GM23338 (cell line): ENCODE measurements around the gene MVP. TPM values are rescaled to one million over a fixed set of nuclear protein-coding genes. Genes with fewer than 3 reads are reported as not detected.
A peak's percentile ranks its signal among the peaks of the same experiment; 100 is the strongest.

Experiments used
- ATAC-seq: fragments of 200-7000 bp; cut with Tn5 transposase; 3 replicates; pipeline ENCODE4 v1.9.1; 2020
- DNase-seq: peaks from one replicate; pipeline ENCODE4 v3.0.0-alpha.2; 2015; ENCODE audit warnings: low spot score
- H2AFZ ChIP-seq: fragments of 200-600 bp; sonication (generic); 2 replicates; pipeline ENCODE4 v1.8.0; 2016; ENCODE audit warnings: antibody characterized with exemption, mild to moderate bottlenecking, moderate library complexity
- H3F3A ChIP-seq: fragments of 200-600 bp; sonication (generic); replicated peaks from 2 replicates; pipeline ENCODE4 v1.8.0; 2017; ENCODE audit warnings: antibody characterized with exemption, mixed run types, low read depth
- H3K27ac ChIP-seq: fragments of 200-600 bp; sonication (generic); 2 replicates; pipeline ENCODE4 v1.6.1; 2016; ENCODE audit warnings: low read depth
- H3K27me3 ChIP-seq: fragments of 200-600 bp; sonication (generic); 2 replicates; pipeline ENCODE4 v1.8.0; 2016; ENCODE audit warnings: mild to moderate bottlenecking, mixed run types, moderate library complexity; ENCODE audit not compliant: insufficient read depth
- H3K36me3 ChIP-seq: fragments of 200-600 bp; sonication (generic); 2 replicates; pipeline ENCODE4 v1.8.0; 2016; ENCODE audit warnings: mild to moderate bottlenecking; ENCODE audit not compliant: insufficient read depth
- H3K4me1 ChIP-seq: fragments of 200-600 bp; sonication (generic); 2 replicates; pipeline ENCODE4 v1.8.0; 2016; ENCODE audit warnings: mild to moderate bottlenecking, moderate library complexity; ENCODE audit not compliant: insufficient read depth
- H3K4me2 ChIP-seq: fragments of 200-600 bp; sonication (generic); 2 replicates; pipeline ENCODE4 v1.7.1; 2017; ENCODE audit warnings: mixed run types
- H3K4me3 ChIP-seq: fragments of 200-600 bp; sonication (generic); 2 replicates; pipeline ENCODE4 v1.6.1; 2016; ENCODE audit warnings: mixed run types
- H3K79me2 ChIP-seq: fragments of 200-600 bp; sonication (generic); replicated peaks from 2 replicates; pipeline ENCODE4 v1.8.0; 2017; ENCODE audit warnings: mild to moderate bottlenecking; ENCODE audit not compliant: insufficient read depth
- H3K9me2 ChIP-seq: fragments of 200-600 bp; sonication (generic); 2 replicates; pipeline ENCODE4 v1.8.0; 2017; ENCODE audit not compliant: insufficient read depth
- H4K20me1 ChIP-seq: fragments of 200-600 bp; sonication (generic); replicated peaks from 2 replicates; pipeline ENCODE4 v1.8.0; 2017; ENCODE audit warnings: mild to moderate bottlenecking; ENCODE audit not compliant: insufficient read depth
- H3K27ac Mint-ChIP-seq: 2 replicates; pipeline ENCODE4 v1.8.0; 2020; ENCODE audit warnings: inconsistent platforms, mild to moderate bottlenecking, moderate library complexity, mixed read lengths
- H3K27me3 Mint-ChIP-seq: 3 replicates; pipeline ENCODE4 v1.8.0; 2022; ENCODE audit warnings: low read depth, mild to moderate bottlenecking, moderate library complexity, mixed read lengths, inconsistent platforms; ENCODE audit not compliant: insufficient read depth, poor library complexity
- H3K36me3 Mint-ChIP-seq: 3 replicates; pipeline ENCODE4 v1.8.0; 2021; ENCODE audit warnings: low read depth, mild to moderate bottlenecking, inconsistent platforms, moderate library complexity, mixed read lengths
- H3K4me1 Mint-ChIP-seq: 3 replicates; pipeline ENCODE4 v1.8.0; 2020; ENCODE audit warnings: mild to moderate bottlenecking, inconsistent platforms, mixed read lengths
- H3K4me3 Mint-ChIP-seq: 3 replicates; pipeline ENCODE4 v1.8.0; 2021; ENCODE audit warnings: moderate library complexity, mild to moderate bottlenecking, inconsistent platforms, mixed read lengths
- H3K9me3 Mint-ChIP-seq: 3 replicates; pipeline ENCODE4 v1.8.0; 2020; ENCODE audit warnings: moderate library complexity, mild to moderate bottlenecking, inconsistent platforms, mixed read lengths
- CREB1 ChIP-seq: fragments of 250-450 bp; sonication (Bioruptor Pico); IDR thresholded peaks from 2 replicates; pipeline ENCODE4 v1.5.0; 2020; ENCODE audit warnings: low read depth, mild to moderate bottlenecking, moderate library complexity
- CTCF ChIP-seq, 2 experiments: fragments of 200-600 bp in 1 of 2; sonication (generic) in 1 of 2; conservative IDR thresholded peaks; 2 replicates each; pipeline versions ENCODE4 v1.5.1 to v1.6.1; 2016 to 2017; ENCODE audit warnings: antibody characterized with exemption in 2 of 2, low read depth in 2 of 2, mild to moderate bottlenecking in 2 of 2, moderate library complexity in 1 of 2
- ETS1 ChIP-seq: IDR thresholded peaks from 2 replicates; pipeline ENCODE4 v1.6.1; 2016; ENCODE audit warnings: antibody characterized with exemption
- EZH2 ChIP-seq: fragments of 200-600 bp; sonication (generic); IDR thresholded peaks from one replicate; pipeline ENCODE4 v1.8.0; 2017; ENCODE audit warnings: antibody characterized with exemption, mild to moderate bottlenecking, low read depth; ENCODE audit not compliant: unreplicated experiment
- EZH2phosphoT487 ChIP-seq: fragments of 200-600 bp; sonication (generic); IDR thresholded peaks from one replicate; pipeline ENCODE4 v1.8.1; 2018; ENCODE audit warnings: antibody characterized with exemption; ENCODE audit not compliant: unreplicated experiment
- JUNB ChIP-seq: IDR thresholded peaks from one replicate; pipeline ENCODE4 v1.6.1; 2016; ENCODE audit warnings: antibody characterized with exemption; ENCODE audit not compliant: unreplicated experiment
- NANOG ChIP-seq: IDR thresholded peaks from 2 replicates; pipeline ENCODE4 v1.6.1; 2016; ENCODE audit warnings: antibody characterized with exemption, borderline replicate concordance
- POLR2AphosphoS5 ChIP-seq: IDR thresholded peaks from 2 replicates; pipeline ENCODE4 v1.6.1; 2016; ENCODE audit warnings: antibody characterized with exemption, low read depth
- ZNF114 ChIP-seq: fragments of 250-450 bp; sonication (Bioruptor Pico); IDR thresholded peaks from 2 replicates; pipeline ENCODE4 v1.5.0; 2020; ENCODE audit warnings: mild to moderate bottlenecking, moderate library complexity
- ZNF462 ChIP-seq: fragments of 250-450 bp; sonication (Bioruptor Pico); IDR thresholded peaks from 2 replicates; pipeline ENCODE4 v1.5.0; 2020; ENCODE audit warnings: mild to moderate bottlenecking, moderate library complexity
- polyA plus RNA-seq: library from polyadenylated mRNA; unstranded; fragments of >200 nt; fragmentation: Nextera tagmentation; extraction: Ambion mirVana; gene quantifications from 2 replicates; pipeline ENCODE4 v1.2.1, GENCODE V29; 2016
- total RNA-seq: library from RNA; depleted of rRNA; stranded (reverse); fragments of >200 nt; shearing (Covaris generic); gene quantifications from 2 replicates; pipeline ENCODE4 v1.2.3, GENCODE V29; 2014

MVP gene
- total and polyA plus RNA-seq, 2 experiments from 2014 or later = 1.4 to 3.7 TPM

GRCh38 chr16:29863669-29863984, 43.4 kb downstream of the MVP start:
- peak overlapping the region; percentile 96 for H3K4me3 ChIP-seq
- H3K27ac Mint-ChIP-seq = peak overlapping the region; percentile 100; the same call in 1 of the 2 replicates
- H3K9me2 ChIP-seq = no peaks in the 10 kb centered on the region
- H2AFZ ChIP-seq = peak overlapping the region; percentile 40; the same call in 1 of the 2 replicates
- H3K4me2 ChIP-seq = peak overlapping the region; percentile 67
- ATAC-seq (no peak; the same call in 2 of the 3 replicates), DNase-seq (no peak)
- H4K20me1 ChIP-seq = no peaks in the 10 kb centered on the region; the same call in 1 of the 2 replicates
- no peak overlapping the region for H3K27ac ChIP-seq
- 0 out of 2 replicates have a peak, but pooled peaks cover 3% of the 10 kb centered on the region for H3F3A ChIP-seq
- TF ChIP-seq POLR2AphosphoS5 (0 out of 2 replicates have a peak, but pooled peaks have one; percentile 33), ETS1 (no peak)
- H3K9me3 Mint-ChIP-seq = no peaks in the 10 kb centered on the region
- H3K27me3 ChIP-seq = no peaks in the 10 kb centered on the region
- H3K79me2 ChIP-seq = peaks cover 13% of the 10 kb centered on the region
- peaks cover 19% of the 10 kb centered on the region for H3K36me3 Mint-ChIP-seq
- H3K4me3 Mint-ChIP-seq = peak overlapping the region; percentile 99
- H3K4me1 Mint-ChIP-seq = peaks cover 10% of the 10 kb centered on the region
- peaks cover 20% of the 10 kb centered on the region for H3K27me3 Mint-ChIP-seq
- H3K36me3 ChIP-seq = peaks cover 4% of the 10 kb centered on the region; the same call in 1 of the 2 replicates
- H3K4me1 ChIP-seq = peaks cover 9% of the 10 kb centered on the region

- H3K27me3 ChIP-seq = no peaks in the 10 kb centered on the region
- peaks cover 18% of the 10 kb centered on the region for H3K27me3 Mint-ChIP-seq
- H3K79me2 ChIP-seq = peaks cover 13% of the 10 kb centered on the region
- H3K27ac Mint-ChIP-seq = no peak overlapping the region
- H3K36me3 Mint-ChIP-seq = peaks cover 14% of the 10 kb centered on the region
- H3K9me3 Mint-ChIP-seq = no peaks in the 10 kb centered on the region
- no peaks in the 10 kb centered on the region; the same call in 1 of the 2 replicates for H4K20me1 ChIP-seq
- no peak overlapping the region; the same call in 1 of the 2 replicates for H2AFZ ChIP-seq
- no peak overlapping the region for H3K4me3 Mint-ChIP-seq
- H3K4me2 ChIP-seq = peak overlapping the region; percentile 67; the same call in 1 of the 2 replicates
- H3K4me3 ChIP-seq = peak overlapping the region; percentile 96; the same call in 1 of the 2 replicates
- H3F3A ChIP-seq = 0 out of 2 replicates have a peak, but pooled peaks cover 3% of the 10 kb centered on the region
- H3K27ac ChIP-seq = no peak overlapping the region
- ATAC-seq (no peak), DNase-seq (no peak)
- H3K4me1 ChIP-seq = peaks cover 9% of the 10 kb centered on the region
- no peaks in the 10 kb centered on the region for H3K9me2 ChIP-seq
- peaks cover 10% of the 10 kb centered on the region for H3K4me1 Mint-ChIP-seq
- H3K36me3 ChIP-seq = peaks cover 4% of the 10 kb centered on the region; the same call in 1 of the 2 replicates
- TF ChIP-seq ZNF462 (no peak), CTCF (conservative IDR thresholded peaks at IDR 0.05; ENCODE audit: low read depth in 2 of 2) (no peak), ZNF114 (no peak), EZH2 (no peak), JUNB (no peak), POLR2AphosphoS5 (no peak), NANOG (no peak), EZH2phosphoT487 (no peak), CREB1 (CRISPR knock-in tag) (no peak)
These were observed 43.9 kb downstream of the MVP start for GRCh38 chr16:29864205-29864604.
